ENCODE data around the gene ESYT1. TPM values are rescaled to one million over a fixed set of nuclear protein-coding genes. Genes with fewer than 3 reads are reported as not detected.

ESYT1 gene
- polyA plus RNA-seq, 1 donor from 2014 or later, result 19.6 TPM

DNA sequence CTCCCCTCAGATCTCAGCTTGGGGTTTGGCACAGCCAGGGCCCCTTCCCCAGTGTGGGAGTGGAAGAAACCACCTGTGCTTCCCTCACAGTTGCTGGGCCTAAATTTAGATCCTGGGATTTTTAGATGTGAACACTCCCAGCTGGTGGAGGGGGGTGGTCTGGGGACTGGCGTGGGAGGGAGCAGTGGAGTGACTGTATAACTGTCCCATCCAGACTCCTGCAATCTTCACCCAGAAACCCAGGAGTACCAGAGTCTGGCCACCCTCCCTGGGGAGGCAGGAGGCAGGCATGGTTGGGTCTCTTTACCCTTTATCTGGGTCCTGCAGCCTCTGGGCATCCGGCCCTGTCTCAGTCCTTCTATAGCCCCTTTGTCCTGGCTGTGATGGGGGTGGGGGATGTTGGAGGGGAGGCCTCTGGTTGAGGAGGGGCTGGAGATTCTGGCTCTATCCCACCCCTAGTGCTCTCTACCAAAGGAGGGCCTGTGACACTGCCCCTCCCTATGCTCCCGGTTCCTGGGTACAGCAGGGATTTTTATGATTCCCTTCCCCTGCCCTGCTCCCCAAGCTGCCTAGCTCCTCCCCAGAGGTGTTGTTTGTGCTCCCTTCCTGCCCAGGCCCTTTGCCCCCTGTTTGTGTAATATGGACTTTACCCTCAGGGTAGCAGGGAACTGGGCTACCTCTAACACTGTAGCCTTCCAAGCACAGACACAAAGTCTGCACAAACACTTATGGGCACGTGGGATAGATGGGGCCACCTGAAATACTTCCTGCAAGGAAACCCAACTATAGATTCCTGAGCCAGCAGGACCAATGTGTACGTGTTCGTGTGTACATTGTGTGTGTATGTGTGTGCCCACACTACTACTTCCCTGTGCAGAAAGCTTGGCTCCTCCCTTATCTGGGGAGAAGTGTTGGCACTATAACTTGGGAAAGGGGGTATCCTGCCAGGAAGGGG is 46.4 kb upstream of the ESYT1 start:
- no peaks in the 10 kb centered on the region for H4K20me1 ChIP-seq (ENCODE audit: insufficient read depth)
- no peak for TF ChIP-seq RAD21 (conservative IDR thresholded peaks at IDR 0.05)
- no peaks in the 10 kb centered on the region for H3K9me2 ChIP-seq (ENCODE audit: insufficient read depth, low read length)
- H3K36me3 ChIP-seq (ENCODE audit: insufficient read depth, low read length), result no peaks in the 10 kb centered on the region
- no peaks in the 10 kb centered on the region for H3K9me3 ChIP-seq (ENCODE audit: low read length)
- no peaks in the 10 kb centered on the region for H3K79me2 ChIP-seq (replicated peaks; ENCODE audit: insufficient read depth, low read length)
- H2AFZ ChIP-seq (ENCODE audit: low read depth, low read length), result no peak overlapping the region
- no peak overlapping the region for H3K9ac ChIP-seq (ENCODE audit: low read length)
- peaks cover 43% of the 10 kb centered on the region for H3K27me3 ChIP-seq (ENCODE audit: insufficient read depth, low read depth, low read length)
- no peak overlapping the region for H3K4me3 ChIP-seq (ENCODE audit: low read length)
- no peak overlapping the region for H3K4me2 ChIP-seq (ENCODE audit: low read length)
- no peak overlapping the region for H3K27ac ChIP-seq (ENCODE audit: low read length)
- H3F3A ChIP-seq (ENCODE audit: insufficient read depth, low read length, poor library complexity, severe bottlenecking), result no peaks in the 10 kb centered on the region

DNA sequence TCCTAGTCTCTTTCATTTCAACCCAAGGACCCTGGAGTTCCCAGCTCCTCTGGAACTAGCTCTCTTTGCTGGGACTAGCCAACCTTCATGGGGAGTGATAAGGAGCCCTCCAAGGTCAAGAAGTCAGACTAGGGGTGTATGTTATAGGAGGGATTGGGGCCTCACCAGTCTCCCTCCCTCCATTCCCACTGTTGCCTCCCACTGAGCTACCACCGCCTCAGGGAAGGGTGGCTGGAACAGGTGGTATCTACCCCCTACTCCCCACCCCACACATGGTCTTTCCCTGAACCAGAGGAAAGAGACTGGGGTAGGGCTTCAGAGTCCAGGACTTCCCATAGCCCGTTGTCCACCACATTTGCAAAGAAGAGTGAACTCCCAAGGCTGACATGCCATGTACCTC is 45.7 kb upstream of the ESYT1 start:
- no peak overlapping the region for H3K27ac ChIP-seq (ENCODE audit: low read length)
- H3K9ac ChIP-seq (ENCODE audit: low read length), result no peak overlapping the region
- no peaks in the 10 kb centered on the region for H3K36me3 ChIP-seq (ENCODE audit: insufficient read depth, low read length)
- no peak overlapping the region for H3K4me2 ChIP-seq (ENCODE audit: low read length)
- TF ChIP-seq POLR2AphosphoS5 (IDR thresholded peaks at IDR 0.05), result no peak
- no peak for TF ChIP-seq EP300 (conservative IDR thresholded peaks at IDR 0.05; ENCODE audit: poor library complexity, severe bottlenecking)
- TF ChIP-seq, protein P1, sequence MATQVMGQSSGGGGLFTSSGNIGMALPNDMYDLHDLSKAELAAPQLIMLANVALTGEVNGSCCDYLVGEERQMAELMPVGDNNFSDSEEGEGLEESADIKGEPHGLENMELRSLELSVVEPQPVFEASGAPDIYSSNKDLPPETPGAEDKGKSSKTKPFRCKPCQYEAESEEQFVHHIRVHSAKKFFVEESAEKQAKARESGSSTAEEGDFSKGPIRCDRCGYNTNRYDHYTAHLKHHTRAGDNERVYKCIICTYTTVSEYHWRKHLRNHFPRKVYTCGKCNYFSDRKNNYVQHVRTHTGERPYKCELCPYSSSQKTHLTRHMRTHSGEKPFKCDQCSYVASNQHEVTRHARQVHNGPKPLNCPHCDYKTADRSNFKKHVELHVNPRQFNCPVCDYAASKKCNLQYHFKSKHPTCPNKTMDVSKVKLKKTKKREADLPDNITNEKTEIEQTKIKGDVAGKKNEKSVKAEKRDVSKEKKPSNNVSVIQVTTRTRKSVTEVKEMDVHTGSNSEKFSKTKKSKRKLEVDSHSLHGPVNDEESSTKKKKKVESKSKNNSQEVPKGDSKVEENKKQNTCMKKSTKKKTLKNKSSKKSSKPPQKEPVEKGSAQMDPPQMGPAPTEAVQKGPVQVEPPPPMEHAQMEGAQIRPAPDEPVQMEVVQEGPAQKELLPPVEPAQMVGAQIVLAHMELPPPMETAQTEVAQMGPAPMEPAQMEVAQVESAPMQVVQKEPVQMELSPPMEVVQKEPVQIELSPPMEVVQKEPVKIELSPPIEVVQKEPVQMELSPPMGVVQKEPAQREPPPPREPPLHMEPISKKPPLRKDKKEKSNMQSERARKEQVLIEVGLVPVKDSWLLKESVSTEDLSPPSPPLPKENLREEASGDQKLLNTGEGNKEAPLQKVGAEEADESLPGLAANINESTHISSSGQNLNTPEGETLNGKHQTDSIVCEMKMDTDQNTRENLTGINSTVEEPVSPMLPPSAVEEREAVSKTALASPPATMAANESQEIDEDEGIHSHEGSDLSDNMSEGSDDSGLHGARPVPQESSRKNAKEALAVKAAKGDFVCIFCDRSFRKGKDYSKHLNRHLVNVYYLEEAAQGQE (IDR thresholded peaks at IDR 0.05; ENCODE audit: borderline replicate concordance), result no peak
- TF ChIP-seq TAF1 (IDR thresholded peaks at IDR 0.05; ENCODE audit: low read depth), result no peak
- no peak for TF ChIP-seq EZH2 (IDR thresholded peaks at IDR 0.05; ENCODE audit: borderline replicate concordance, insufficient read depth, low read length, poor library complexity, severe bottlenecking)
- no peak for TF ChIP-seq RAD21 (conservative IDR thresholded peaks at IDR 0.05)
- TF ChIP-seq MXI1 (conservative IDR thresholded peaks at IDR 0.05; ENCODE audit: poor library complexity, severe bottlenecking), result no peak
- TF ChIP-seq SMC3 (conservative IDR thresholded peaks at IDR 0.05; ENCODE audit: poor library complexity), result no peak
- TF ChIP-seq, protein P2, sequence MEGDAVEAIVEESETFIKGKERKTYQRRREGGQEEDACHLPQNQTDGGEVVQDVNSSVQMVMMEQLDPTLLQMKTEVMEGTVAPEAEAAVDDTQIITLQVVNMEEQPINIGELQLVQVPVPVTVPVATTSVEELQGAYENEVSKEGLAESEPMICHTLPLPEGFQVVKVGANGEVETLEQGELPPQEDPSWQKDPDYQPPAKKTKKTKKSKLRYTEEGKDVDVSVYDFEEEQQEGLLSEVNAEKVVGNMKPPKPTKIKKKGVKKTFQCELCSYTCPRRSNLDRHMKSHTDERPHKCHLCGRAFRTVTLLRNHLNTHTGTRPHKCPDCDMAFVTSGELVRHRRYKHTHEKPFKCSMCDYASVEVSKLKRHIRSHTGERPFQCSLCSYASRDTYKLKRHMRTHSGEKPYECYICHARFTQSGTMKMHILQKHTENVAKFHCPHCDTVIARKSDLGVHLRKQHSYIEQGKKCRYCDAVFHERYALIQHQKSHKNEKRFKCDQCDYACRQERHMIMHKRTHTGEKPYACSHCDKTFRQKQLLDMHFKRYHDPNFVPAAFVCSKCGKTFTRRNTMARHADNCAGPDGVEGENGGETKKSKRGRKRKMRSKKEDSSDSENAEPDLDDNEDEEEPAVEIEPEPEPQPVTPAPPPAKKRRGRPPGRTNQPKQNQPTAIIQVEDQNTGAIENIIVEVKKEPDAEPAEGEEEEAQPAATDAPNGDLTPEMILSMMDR (IDR thresholded peaks at IDR 0.05; ENCODE audit: poor library complexity, severe bottlenecking), result no peak
- no peak overlapping the region for H2AFZ ChIP-seq (ENCODE audit: low read depth, low read length)
- no peaks in the 10 kb centered on the region for H3K79me2 ChIP-seq (replicated peaks; ENCODE audit: insufficient read depth, low read length)
- no peaks in the 10 kb centered on the region for H3K9me3 ChIP-seq (ENCODE audit: low read length)
- peaks cover 43% of the 10 kb centered on the region for H3K27me3 ChIP-seq (ENCODE audit: insufficient read depth, low read depth, low read length)
- no peak overlapping the region for H3K4me3 ChIP-seq (ENCODE audit: low read length)
- H3F3A ChIP-seq (ENCODE audit: insufficient read depth, low read length, poor library complexity, severe bottlenecking), result no peaks in the 10 kb centered on the region
- no peaks in the 10 kb centered on the region for H3K9me2 ChIP-seq (ENCODE audit: insufficient read depth, low read length)
- H4K20me1 ChIP-seq (ENCODE audit: insufficient read depth), result no peaks in the 10 kb centered on the region
